Prostate gland (tissue), 2 donors: ENCODE measurements around the gene WWOX.

Source experiments
- POLR2AphosphoS5 ChIP-seq: sonication (generic); formaldehyde crosslinking; IDR thresholded peaks from one replicate; pipeline ENCODE4 v1.6.1; 2017; ENCODE audit warnings: antibody characterized with exemption
- TF ChIP-seq, protein P1 (sequence below), 4 experiments: fragments of 200-600 bp in 2 of 4; fragments of 450-650 bp in 2 of 4; sonication (generic) in 2 of 4; IDR thresholded peaks; 1 replicate in 3 of 4; 2 replicates in 1 of 4; pipeline ENCODE4 v1.5.1; 2016 to 2019; ENCODE audit warnings: antibody characterized with exemption in 4 of 4, mild to moderate bottlenecking in 2 of 4, moderate library complexity in 2 of 4

DNA sequence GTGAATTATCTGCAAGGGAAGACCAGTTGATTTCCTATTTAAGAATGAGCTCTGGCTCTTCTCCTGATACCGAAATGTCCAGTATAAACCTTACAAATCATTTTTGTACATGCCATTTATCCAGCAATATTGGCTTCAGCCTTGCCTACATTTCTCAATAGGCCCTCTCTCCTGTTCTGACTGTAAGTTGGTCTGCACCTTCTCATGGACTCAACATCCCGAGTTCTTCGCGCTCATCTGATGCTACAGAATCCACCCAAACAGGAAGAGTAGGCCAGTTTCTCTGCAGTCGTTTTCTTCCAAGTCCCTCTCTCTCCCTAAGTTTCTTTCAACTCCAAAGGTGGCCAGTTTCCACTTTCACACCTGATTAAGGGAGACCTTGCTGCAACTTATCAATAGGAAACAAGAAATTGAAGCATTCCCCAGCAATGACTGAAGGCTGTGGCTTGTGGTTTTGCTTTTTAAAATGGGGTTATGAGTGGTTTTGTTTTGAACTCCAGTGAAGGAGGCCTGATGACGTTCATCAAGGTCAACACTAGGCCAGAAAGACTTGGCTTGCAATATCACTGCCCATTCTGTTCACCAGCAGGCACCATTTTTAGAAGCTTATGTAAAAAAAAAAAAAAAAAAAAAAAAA lies 1118.0 kb downstream of the WWOX start:
- TF ChIP-seq, protein P1, sequence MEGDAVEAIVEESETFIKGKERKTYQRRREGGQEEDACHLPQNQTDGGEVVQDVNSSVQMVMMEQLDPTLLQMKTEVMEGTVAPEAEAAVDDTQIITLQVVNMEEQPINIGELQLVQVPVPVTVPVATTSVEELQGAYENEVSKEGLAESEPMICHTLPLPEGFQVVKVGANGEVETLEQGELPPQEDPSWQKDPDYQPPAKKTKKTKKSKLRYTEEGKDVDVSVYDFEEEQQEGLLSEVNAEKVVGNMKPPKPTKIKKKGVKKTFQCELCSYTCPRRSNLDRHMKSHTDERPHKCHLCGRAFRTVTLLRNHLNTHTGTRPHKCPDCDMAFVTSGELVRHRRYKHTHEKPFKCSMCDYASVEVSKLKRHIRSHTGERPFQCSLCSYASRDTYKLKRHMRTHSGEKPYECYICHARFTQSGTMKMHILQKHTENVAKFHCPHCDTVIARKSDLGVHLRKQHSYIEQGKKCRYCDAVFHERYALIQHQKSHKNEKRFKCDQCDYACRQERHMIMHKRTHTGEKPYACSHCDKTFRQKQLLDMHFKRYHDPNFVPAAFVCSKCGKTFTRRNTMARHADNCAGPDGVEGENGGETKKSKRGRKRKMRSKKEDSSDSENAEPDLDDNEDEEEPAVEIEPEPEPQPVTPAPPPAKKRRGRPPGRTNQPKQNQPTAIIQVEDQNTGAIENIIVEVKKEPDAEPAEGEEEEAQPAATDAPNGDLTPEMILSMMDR (IDR thresholded peaks at IDR 0.05) = no peak
- no peak for TF ChIP-seq POLR2AphosphoS5
